Measurements from ENCODE around the gene BCAS4.
"Not testable (repeated sequence)": the region's sequence is repeated elsewhere in the genome, so short reads cannot be mapped to it uniquely, and the experiment has no call there.

The BCAS4 gene

DNA sequence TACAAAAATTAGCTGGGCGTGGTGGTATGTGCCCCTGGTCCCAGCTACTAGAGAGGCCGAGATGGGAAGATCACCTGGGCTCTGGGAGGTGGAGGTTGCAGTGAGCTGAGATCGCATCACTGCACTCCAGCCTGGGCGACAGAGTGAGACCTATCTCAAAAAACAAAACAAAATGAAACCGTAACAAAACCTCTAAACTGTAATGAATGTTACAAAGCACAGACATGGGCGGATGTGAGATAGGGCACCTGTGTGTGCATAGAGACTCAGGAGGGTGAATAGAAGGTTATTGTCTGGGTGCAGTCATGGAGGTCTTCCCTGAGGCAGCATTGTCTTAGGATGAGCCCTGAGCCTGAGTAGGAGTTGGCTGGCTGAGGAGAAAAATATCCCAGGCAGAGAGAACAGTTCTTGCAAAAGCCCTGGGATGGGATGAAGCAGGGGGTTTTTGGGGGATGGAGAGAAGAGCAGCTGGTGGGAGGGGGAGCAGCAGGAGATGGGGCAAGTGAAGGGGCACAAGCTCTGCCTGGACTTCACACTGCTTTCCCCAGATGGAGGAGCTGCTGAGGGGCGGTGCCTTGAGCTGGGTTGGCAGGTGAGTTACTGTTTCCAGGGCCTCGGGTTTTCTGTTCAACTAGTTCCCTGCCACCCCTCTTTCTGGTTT is 5.2 kb downstream of the BCAS4 start:
- no peak for DNase-seq

DNA sequence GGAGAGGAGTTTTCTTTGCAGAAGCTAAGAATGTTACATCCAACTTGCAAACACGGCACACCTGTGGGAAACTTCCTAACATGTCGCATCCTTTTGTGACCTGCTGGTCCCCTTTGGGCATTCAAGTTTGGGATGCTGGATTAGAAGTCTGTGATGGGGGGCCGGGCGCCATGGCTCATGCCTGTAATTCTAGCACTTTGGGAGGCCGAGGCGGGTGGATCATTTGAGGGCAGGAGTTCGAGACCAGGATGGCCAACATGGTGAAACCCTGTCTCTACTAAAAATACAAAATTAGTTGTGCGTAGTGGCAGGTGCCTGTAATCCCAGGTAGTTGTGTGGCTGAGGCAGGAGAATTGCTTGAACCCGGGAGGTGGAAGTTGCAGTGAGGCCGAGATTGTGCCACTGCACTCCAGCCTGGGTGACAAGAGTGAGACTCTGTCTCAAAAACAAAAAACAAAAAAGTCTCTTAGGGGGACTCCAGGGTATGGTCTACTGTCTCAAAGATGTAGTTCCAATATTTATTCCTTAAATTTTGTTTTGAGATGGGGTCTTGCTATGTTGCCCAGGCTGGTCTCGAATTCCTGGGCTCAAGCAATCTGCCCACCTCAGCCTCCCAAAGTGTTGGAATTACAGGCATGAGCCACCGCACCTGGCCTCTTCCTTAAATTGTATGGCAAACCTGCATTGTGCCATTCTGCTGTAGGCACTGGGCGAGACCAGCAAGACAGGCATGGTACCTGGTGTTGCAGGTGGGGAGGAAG is 6.3 kb downstream of the BCAS4 start:
- DNase-seq: not testable (repeated sequence)

DNA sequence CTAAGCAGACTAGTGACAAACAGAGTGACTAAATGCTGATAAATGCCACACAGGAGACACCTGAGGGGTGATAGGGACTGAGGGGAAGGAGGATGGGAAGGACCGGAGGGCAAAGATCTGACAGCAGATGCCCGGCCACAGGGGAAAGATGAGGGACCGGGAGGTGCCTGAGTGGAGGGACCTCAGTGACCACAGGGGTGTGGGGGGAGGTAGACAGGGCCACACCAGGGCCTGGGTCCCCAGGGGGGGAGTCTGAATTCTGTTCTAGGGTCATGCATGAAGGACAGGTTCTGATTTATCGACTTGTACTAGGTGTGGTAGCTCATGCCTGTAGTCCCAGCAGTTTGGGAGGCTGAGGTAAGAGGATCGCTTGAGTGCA is 6.9 kb downstream of the BCAS4 start:
- DNase-seq: no peak

DNA sequence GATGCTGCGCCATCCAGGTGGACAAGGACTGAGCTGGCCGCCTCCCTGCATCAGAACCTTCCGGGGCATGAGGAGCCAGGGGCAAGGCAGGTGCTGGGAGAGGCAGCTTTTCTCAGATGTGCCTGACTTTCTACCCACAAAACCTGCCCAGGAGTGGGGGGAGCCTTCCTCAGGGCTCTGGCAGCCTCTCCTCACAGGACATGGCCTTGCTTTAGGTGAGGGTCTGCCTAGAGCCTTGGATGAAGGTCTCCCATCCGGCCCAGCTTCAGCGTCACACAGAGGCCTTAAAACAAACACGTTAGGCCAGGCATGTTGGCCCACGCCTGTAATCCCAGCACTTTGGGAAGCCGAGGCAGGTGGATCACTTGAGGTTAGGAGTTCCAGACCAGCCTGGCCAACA is 7.4 kb downstream of the BCAS4 start:
- no peak for DNase-seq

DNA sequence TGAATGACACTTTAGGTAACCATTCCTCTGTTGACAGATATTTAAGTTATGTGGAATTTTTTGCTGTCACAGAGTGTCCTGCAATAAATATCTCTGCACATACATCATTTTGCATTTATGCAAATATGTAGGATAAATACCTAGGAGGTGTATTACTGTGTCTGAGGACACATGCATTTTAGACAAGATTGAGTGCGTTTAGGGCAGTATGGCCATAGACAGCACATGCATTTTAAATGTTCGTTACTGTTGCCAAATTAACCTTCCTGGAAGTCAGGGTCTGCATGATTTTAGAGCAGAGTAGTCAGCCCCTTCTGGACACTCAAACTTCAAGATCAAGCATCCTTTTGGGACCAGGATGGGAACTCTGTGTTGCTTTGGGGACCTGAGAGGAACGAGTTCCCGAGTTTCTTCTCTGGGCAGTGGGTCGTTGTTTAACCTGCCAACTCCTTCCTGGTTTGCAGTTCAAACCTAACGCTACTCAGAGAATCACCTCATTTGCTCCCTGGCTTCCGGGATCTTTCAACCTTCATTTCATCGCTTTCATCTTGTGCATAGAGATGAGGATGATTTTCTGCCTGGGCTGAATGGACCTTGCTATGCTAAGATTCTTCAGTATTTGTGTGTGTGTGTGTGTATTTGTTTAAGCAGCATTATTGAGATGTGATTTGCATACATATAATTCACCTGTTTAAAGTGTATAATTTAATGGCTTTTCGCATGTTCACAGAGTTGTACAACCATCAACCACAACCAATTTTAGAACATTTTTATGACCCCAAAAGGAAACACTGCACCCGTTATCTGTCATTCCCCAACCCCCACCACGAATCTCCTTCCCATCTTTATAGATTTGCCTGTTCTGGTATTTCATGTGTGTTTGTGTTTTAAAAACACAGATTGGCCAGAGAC is 9.8 kb downstream of the BCAS4 start:
- peak; percentile 87 for DNase-seq

DNA sequence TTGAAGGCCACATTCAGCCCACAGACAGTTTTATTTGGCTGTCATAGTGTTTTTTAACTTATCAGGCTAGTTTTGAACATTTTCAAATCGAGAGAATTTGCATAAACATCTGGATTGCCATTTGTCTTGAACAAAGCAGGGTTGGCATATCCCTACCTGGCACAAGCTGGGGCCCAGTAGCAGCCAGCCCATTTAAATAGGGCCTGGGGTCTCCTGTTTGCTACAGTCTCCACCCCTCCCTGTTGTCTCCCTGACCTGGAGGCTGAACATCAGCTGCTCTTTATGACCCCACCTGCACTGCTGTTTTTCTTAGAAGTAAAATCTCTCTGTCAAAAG is 10.5 kb downstream of the BCAS4 start:
- DNase-seq: no peak

DNA sequence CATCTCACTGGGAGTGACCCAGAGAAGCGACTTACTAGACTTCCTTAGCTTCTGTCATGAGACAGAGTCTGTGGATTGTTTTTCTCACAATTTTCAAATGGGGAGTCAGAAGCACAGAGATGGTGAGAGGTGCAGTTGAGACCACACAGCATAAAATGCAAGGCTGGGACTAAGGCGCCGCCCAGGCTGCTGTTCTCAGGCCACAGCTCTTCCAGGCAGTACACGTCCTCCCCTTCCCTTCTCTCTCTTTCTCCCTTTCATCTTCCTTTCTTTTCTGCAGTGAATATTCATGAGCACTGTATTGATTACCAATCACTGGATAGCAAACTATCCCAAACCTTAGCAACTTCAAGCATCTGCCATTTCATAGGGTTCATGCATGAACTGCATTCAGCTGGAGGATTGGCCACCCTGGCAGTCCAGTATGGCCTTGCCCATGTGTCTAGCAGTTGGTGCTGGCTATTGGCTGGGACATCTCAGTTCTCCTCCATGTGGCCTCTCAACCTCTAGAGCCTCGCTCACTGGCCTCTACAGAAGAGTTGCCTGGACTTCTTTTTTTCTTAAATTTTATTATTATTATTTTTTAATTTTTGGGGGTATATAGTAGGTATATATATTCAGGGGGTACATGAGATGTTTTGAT is 11.4 kb downstream of the BCAS4 start:
- DNase-seq: no peak

DNA sequence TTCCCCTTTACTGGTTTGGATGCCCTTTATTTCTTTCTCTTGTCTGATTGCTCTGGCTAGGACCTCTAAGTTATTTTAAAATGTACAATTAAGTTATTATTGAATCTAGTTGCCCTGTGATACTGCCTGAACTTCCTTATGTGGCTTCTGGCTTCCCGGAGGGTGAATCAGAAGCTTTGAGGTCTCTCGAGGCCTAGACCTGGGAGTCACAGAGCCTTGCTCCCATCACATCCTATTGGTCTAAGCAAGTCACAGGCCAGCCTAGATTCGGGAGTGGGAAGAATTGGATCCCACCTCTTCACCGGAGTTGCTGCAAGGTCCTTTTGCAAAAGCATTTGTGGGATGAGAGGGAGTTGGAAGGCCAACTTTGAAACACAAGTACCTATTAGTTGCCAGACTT is 15.2 kb downstream of the BCAS4 start:
- no peak for DNase-seq

DNA sequence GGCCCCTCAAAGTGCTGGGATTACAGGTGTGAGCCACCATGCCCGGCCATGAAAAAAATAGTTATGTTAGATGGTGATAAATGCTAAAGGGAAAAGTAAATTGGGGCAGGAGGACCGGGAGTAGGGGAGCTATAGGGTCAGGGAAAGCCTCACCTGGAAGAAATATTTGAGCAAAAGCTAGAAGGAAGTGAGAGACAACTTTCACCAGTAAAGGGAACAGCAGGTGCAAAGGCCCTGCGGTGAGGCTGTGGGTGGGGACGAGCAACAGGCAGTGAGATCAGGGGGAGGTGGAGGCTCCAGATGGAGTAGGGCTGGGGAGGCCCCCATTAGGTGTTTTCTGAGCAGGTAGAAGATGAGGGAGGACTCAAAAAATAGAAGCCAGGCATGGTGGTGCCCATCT is 16.0 kb downstream of the BCAS4 start:
- DNase-seq: no peak

DNA sequence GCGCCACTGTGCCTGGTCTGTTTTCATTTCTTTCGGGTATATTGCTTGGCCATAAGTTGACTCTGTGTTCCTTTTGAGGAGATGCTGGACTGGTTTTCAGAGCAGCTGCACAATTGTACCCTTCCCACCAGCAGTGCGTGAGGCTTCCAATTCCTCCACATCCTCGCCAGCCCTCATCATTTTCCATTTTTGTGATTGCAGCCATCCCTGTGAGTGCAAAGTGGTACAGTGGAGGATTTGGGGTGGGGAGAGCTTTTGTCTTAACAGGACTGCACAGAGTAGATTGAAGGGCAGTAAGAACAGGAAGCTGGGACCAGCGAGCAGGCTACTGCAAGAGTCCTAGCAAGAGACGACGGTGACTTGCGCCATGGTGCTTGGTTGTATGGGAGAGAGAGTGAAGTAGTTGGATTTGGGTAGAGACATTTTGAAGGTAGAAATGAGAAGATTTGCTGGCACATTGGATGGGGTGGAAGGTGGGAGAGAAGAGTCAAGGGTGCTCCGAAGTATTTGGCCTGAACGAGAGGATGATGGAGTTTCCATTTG is 18.3 kb downstream of the BCAS4 start:
- no peak for DNase-seq

DNA sequence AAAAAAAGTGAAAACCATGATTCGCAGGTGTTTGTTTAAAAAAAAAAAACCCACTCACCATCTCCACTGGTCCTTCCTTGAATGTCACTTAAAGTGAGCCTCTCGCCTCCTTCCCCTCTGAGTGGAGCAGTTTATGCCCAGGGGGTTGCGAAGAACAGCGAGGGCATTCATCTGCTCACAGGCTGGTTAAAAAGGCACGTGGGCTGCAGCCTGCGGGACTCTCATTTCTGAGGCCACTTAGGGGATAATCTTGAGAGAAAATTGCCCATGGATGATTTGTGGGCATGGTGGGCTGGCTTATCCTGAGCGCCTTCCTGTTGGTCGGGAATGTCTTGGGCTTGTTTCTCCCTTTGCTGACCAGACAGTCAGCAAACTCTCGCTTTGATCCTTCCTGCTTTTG is 18.9 kb downstream of the BCAS4 start:
- no peak for DNase-seq

DNA sequence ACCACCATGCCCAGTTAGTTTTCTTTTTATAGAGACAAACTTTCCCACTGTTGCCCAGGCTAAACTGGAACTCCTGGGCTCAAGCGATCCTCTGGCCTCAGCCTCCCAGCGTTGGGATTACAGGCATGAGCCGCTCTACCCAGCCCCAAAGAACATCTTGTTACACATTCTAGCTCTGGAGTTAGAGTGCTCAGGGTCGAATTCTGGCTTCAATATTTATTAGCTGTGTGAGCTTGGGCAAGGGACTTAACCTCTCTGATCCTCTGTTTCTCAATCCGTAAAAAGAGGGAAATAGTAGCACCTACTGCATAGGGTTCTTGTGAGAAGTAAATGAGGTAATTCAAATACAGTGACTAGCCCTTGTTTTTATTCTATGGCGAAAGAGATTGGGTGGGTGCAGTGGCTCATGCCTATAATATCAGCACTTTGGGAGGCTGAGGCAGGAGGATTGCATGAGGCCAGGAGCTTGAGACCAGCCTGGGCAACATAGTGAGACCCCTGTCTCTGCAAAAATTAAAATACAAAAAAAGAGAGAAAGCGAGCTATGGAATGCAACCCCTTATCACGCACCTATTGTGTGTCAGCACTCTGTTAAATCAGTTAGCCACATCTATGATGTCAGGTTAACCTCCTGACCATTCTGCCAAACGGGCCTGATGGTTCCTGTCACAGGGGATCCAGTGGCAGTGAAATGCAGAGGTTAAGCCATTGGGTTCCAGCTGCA is 19.7 kb downstream of the BCAS4 start:
- DNase-seq: no peak

DNA sequence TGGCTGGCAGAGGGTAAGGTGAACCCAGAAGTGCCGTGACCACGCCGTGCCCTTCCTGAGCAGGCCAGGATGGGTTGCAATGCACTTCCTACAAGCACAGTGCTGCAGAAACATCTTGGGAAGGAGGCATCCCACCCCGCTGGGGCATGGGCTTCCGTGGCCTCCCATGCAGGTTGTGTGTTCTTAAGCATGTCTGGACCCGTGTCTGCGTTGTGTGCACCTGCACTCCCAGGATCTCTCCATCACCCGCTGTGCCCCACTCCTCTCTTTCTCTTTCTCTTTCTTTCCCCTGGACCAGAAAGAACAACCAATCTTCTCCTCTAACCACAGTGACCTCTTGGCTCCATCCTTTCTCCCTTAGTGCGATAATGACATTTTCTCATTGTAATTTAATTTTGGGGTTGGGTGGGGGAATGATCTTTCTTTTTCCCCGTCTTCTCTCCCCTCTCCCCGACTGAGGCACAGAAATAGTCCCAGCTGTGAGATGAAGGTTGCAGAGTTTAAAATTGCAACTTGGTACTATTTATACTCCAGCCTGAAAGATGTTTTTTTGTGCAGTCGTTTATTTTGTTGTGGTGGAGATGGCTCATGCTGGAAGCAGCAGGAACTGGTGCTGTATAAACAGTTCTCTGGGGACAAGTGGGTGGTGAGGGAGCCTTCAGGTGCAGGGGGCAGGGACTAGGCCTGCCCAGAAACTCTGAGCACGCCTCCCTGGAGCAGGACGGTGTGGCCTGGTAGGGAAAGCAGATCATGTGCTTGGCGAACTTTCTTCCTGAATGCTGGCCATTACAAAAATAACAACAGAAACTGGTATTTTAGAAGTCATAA is 20.5 kb downstream of the BCAS4 start:
- no peak for DNase-seq

DNA sequence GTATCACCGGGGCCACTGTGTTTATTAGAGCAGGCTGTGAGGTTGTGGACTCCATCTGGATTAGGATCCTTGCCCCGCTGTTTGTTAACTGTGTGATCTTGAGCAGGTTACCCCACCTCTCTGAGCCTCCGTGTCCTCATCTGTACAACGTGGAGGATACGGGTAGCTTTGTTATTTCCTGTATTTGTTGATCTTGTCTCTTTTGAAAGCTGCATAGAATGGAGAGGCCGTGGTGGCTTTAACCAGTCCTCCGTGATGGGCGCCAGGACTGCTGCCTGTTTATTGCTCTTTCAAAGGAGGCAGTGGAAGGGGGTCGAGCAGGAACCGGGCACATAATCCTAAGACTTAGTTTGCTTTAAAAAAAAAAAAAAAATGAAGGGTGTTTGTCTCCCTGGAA is 22.9 kb downstream of the BCAS4 start:
- no peak for DNase-seq

DNA sequence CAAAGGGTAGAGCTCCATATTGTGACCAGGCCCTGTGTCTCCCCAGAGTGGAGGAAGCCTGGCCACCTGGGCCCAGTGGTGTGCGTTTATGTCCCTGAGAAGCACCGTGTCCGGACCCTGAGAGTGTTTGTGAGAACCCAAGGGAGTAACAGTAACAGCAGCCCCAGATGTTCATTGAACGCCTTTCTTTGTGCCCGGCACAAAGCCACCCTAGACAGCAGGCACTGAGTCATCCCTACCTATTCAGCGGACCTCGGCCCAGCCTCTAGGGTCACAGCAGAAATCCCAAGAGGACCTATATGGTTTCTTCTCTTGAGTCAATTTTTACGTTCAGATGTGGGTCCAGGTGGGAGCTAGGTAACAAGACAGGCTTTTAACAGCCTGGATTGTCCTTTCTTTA is 24.5 kb downstream of the BCAS4 start:
- no peak for DNase-seq

DNA sequence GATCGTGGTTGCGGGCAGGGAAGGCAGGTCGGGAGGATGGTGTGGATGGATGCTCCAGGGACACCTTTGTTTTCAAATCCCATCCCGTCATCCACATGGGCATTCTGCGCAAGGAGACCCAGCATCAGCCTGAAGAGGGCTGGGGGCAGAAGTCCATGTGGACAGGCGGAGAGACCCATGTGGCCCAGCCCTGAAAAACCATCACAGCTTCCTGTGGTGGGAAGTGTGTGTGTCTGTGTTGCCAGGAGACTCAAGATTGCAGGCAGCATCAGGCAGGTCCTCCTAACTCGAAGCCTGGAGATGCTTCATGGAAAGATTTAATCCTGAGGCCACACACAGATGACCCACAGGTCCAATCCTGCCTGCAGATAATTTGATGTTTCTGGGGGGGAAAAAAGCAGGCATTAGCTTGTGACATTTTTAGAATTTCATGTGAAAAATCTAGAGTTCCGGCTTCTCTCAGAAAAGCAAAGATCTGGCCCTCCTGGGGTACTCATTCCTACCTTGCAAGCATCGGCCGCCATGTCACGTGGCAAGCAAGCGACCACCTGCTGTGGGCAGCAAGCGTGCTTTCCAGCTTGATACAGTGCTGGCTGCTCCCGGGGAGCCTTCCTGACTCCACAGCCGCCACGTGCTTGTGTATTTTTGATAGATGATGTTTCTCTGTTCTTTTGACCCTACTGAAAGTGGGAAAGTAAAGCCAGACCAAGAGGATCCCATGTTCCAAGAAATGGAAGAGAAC is 25.8 kb downstream of the BCAS4 start:
- DNase-seq: no peak

DNA sequence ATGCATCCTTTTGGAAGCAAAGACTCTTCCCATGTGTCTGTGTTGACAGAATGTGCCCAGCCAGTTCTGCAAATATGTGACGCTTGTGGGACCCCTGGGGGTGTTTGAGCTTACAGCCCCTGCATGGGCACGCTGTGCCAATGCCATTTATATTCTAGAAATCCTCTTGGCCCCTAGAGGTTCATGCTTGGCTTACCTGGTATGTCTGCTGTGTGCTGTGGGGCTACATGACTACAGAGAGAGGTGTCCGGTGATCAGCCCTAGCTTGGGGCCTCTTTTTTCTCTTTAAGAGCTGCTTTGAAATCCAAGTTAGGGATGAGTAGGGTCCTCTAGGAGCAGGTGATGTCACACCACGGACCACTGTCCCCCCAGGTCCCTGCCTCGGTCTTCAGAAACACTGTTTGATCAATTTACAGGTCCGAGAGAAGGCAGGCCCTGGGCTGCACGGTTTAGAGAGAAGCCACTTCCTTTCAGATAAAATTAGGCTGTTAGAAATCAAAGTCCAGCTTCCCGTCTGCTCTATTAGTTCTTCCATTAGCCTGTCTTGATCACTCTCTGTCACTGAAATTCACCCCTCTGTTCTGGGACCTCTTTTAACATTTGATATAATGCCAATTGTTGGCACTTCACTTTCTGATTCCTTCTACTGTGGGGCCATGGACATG is 26.5 kb downstream of the BCAS4 start:
- no peak for DNase-seq

DNA sequence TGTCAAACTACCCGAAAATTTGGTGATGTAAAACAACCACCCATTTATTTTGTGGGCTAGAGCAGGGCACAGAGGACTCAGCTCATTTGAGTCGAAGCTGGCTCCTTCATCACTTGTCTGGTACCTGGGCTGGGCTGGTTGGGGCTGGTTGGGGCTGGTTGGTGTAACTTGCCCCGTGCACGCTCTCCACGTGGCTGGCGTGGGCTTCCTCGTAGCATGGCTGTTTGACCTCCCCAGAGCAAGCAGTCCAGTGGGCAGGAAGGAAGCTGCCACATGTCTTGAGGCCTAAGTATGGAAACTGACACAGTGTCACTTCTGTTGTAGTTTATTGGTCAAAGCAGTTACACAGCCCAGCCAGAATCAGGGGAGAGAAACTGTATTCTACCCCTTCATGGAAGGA is 27.1 kb downstream of the BCAS4 start:
- DNase-seq: no peak

DNA sequence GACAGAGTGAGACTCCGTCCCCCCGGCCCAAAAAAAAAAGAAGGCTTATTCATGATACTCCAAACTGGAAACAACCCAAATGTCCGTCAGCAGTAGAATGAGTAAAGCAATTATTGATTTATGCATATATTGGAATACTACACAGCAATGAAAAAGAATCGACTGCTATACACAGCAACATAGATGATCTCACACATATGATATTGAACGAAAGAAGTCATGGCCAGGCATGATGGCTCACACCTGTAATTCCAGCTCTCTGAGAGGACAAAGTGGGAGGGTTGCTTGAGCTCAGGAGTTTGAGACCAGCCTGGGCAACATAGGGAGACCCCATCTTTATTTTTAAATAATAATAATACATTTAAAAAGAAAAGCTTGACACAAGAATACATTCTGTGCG is 28.5 kb downstream of the BCAS4 start:
- no peak for DNase-seq

DNA sequence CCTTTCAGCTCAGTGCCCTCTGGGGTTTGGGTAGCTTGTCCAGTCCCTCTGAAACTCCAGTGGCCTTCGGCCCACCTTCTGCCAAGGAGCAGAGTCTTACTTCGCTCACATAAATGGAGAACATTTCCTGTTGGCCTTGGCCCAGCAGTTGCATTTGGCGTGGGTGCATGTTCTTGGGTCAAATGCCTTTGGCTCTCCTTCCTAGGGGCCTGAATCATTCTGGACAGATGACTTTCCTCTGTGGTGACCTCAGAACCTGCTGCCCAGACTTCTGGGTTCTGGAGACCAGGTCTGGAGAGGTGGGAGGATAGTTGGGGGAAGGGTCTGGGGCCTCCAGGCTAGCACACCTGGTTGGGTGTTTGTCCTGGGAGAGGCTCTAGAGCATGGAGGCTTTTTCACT is 29.3 kb downstream of the BCAS4 start:
- no peak for DNase-seq

Measured in NCI-H526 treated with DMSO at 0.1 percent for 48 hours (cell line).